ENCODE results near the gene MOBP.

Gene MOBP

GRCh38 chr3:39499651-39500273 lies 32.3 kb downstream of the MOBP start:
- DNase-seq, result no peak

GRCh38 chr3:39501059-39501458 lies 33.6 kb downstream of the MOBP start:
- no peak for DNase-seq

- DNase-seq, result no peak
Observed at GRCh38 chr3:39501968-39502837, 34.7 kb downstream of the MOBP start.

GRCh38 chr3:39502838-39503145 lies 35.3 kb downstream of the MOBP start:
- no peak for DNase-seq

- DNase-seq, result no peak
Observed at GRCh38 chr3:39505866-39506742, 38.6 kb downstream of the MOBP start.

- no peak for DNase-seq
Observed at GRCh38 chr3:39506863-39507262, 39.4 kb downstream of the MOBP start.

GRCh38 chr3:39513791-39514369 lies 46.4 kb downstream of the MOBP start:
- DNase-seq, result no peak

- DNase-seq, result no peak
Observed at GRCh38 chr3:39515681-39516441, 48.4 kb downstream of the MOBP start.

GRCh38 chr3:39519103-39519502 lies 51.6 kb downstream of the MOBP start:
- no peak for DNase-seq

GRCh38 chr3:39519554-39520288 lies 52.2 kb downstream of the MOBP start:
- no peak for DNase-seq

- DNase-seq, result no peak
Observed at GRCh38 chr3:39521456-39521855, 54.0 kb downstream of the MOBP start.

GRCh38 chr3:39524107-39524506 lies 56.6 kb downstream of the MOBP start:
- no peak for DNase-seq

GRCh38 chr3:39528844-39529243 lies 61.4 kb downstream of the MOBP start:
- DNase-seq, result no peak

- DNase-seq, result no peak
Observed at GRCh38 chr3:39529577-39529976, 62.1 kb downstream of the MOBP start.

GRCh38 chr3:39531066-39531465 lies 63.6 kb downstream of the MOBP start:
- DNase-seq, result no peak

GRCh38 chr3:39531665-39532064 lies 64.2 kb downstream of the MOBP start:
- DNase-seq, result no peak

GRCh38 chr3:39532777-39533176 lies 65.3 kb downstream of the MOBP start:
- DNase-seq, result no peak

GRCh38 chr3:39533226-39533625 lies 65.7 kb downstream of the MOBP start:
- DNase-seq, result no peak

GRCh38 chr3:39540162-39540921 lies 72.9 kb downstream of the MOBP start:
- no peak for DNase-seq

- DNase-seq, result no peak
Observed at GRCh38 chr3:39541442-39541841, 74.0 kb downstream of the MOBP start.

GRCh38 chr3:39541917-39542329 lies 74.4 kb downstream of the MOBP start:
- no peak for DNase-seq

All from activated CD4-positive, CD25-positive, alpha-beta regulatory T cell treated with anti-CD3 and anti-CD28 coated beads, Interleukin-2, amount 50 U/mL, for 72 hours (primary cell).